ENCODE results near the gene STOX1. TPM values are rescaled to one million over a fixed set of nuclear protein-coding genes. Genes with fewer than 3 reads are reported as not detected.

Gene STOX1
- total RNA-seq, 1 donor, result 0.21 TPM

Other genes starting within 250 kb of the STOX1 start
- 72.1 TPM for gene CCAR1, start 106.3 kb upstream of the STOX1 start, total RNA-seq
- gene DDX50, start 73.8 kb downstream of the STOX1 start, total RNA-seq, result 40.0 TPM
- 136 TPM for gene DDX21, start 128.6 kb downstream of the STOX1 start, total RNA-seq
- gene KIFBP, start 161.3 kb downstream of the STOX1 start, total RNA-seq, result 4.0 TPM